SJSA1 (cell line): ENCODE data around the gene EVPLL. TPM values are rescaled to one million over a fixed set of nuclear protein-coding genes. Genes with fewer than 3 reads are reported as not detected.
"Not testable (repeated sequence)": the region's sequence is repeated elsewhere in the genome, so short reads cannot be mapped to it uniquely, and the experiment has no call there.

Source experiments
- DNase-seq, 2 experiments: peaks; one replicate each; pipeline ENCODE4 v3.0.0-alpha.2; 2015 to 2020; ENCODE audit warnings: low spot score in 2 of 2, low read depth in 1 of 2
- H3K27ac ChIP-seq: fragments of 250-450 bp; sonication (Bioruptor Pico); 2 replicates; pipeline ENCODE4 v1.5.1; 2020; ENCODE audit warnings: mild to moderate bottlenecking, moderate library complexity
- H3K27me3 ChIP-seq: fragments of 250-450 bp; sonication (Bioruptor Pico); replicated peaks from 2 replicates; pipeline ENCODE4 v1.5.1; 2020; ENCODE audit warnings: mild to moderate bottlenecking, moderate library complexity
- H3K36me3 ChIP-seq: fragments of 250-450 bp; sonication (Bioruptor Pico); 2 replicates; pipeline ENCODE4 v1.5.1; 2020; ENCODE audit warnings: mild to moderate bottlenecking
- H3K4me1 ChIP-seq: fragments of 250-450 bp; sonication (Bioruptor Pico); replicated peaks from 2 replicates; pipeline ENCODE4 v1.6.1; 2021; ENCODE audit warnings: mild to moderate bottlenecking
- H3K4me3 ChIP-seq: fragments of 250-450 bp; sonication (Bioruptor Pico); 2 replicates; pipeline ENCODE4 v1.5.1; 2020; ENCODE audit warnings: mild to moderate bottlenecking
- H3K9me3 ChIP-seq: fragments of 250-450 bp; sonication (Bioruptor Pico); replicated peaks from 2 replicates; pipeline ENCODE4 v1.5.1; 2020; ENCODE audit warnings: mild to moderate bottlenecking
- total RNA-seq: library from RNA; depleted of rRNA; stranded (reverse); fragments of >200 nt; shearing (Covaris generic); gene quantifications from 2 replicates; pipeline ENCODE4 v1.2.3, GENCODE V29; 2014

EVPLL gene
- total RNA-seq, 1 experiment from 2014 or later: not detected

DNA sequence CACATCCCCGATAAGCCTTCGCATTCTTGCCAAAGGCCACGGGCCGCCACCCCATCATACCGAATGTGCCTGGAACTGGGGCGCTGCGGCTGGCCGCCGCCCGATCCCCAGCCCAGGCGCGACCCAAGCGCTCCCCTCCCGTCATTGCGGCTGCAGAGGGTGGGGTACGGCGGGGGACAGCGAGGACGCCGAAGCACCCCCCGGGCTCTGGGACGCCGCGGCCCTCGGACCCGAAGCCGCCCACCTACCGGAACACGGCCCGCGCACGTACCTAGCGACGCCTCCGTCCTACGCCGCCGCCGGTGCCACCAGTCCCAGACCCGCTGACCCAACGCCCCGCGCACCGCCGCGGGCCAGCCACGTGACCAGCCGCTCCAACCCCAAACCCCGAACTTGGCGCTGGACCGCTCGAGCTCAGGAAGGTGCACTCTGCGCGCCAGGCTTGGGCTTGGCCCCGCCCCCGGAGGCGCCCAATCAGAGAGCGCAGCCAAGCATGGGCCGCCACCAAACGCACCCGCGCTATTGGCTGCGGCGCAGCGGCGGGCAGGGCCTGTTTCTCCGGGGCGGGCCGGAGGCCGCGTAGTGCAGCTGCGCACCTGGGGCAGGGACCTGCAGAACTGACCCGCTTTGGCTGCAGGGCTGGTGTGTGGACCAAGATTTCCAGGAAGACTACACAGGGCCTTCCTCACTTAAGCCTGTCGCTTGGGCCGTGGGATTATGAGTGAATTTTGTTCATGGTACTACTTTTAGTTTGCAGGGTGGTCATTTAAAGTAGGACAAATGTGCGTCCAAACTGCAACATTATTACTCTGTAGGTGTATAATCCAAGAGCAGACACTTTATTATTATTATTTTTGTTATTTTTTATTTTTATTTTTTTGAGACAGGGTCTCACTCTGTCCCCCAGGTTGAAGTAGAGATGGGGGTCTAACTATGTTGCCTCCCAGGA lies 14.2 kb upstream of the EVPLL start, which contains the start of gene SHMT1:
Gene SHMT1, minus strand, starts transcription at position 450 of the 949 bp plus-strand sequence. CDS start 7,569 bp downstream, outside the sequence.
- Histone ChIP-seq H3K27ac (no peak within 1 kb of the TSS), H3K27me3 (no peaks in the 10 kb centered on the region), H3K9me3 (no peaks in the 10 kb centered on the region), H3K4me1 (peaks cover 6% of the 10 kb centered on the region), H3K4me3 (peak within 1 kb of the TSS; percentile 82), H3K36me3 (no peaks in the 10 kb centered on the region; the same call in 1 of the 2 replicates)
- peak; percentile 74 to 85 for DNase-seq

DNA sequence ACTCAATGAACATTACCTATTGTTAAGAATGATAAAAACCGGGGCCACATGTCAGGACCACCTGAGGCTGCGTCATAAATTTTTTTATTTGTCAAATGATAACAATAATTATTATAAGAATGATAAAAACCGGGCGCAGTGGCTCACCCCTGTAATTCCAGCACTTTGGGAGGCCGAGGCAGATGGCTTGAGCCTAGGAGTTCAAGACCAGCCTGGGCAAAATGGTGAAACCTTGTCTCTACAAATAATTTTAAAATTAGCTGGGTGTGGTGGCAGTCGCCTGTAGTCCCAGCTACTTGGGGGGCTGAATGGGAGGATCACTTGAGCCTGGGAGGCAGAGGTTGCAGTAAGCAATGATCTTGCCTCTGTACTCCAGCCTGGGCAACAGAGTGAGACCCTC lies 13.4 kb upstream of the EVPLL start:
- Histone ChIP-seq H3K27me3 (no peaks in the 10 kb centered on the region), H3K27ac (no peak overlapping the region), H3K4me1 (peaks cover 6% of the 10 kb centered on the region), H3K4me3 (no peak overlapping the region), H3K36me3 (no peaks in the 10 kb centered on the region; the same call in 1 of the 2 replicates), H3K9me3 (no peaks in the 10 kb centered on the region)
- no peak for DNase-seq

DNA sequence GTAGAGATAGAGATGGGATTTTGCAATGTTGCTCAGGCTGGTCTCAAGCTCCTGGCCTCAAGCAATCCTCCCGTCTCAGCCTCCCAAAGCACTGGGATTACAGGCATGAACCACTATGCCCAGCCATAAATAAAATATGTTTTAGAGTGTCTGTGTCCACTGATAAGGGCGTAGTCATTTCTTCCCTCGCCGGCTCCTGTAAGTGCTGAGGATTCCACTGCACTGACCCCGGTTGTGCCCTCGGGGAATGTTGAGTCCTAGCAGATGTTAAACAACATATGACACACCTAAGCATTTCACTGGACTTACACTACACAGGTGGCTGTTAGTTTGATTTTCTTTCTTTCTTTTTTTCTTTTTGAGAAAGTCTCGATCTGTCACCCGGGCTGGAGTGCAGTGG lies 8.6 kb upstream of the EVPLL start:
- no peak for DNase-seq

DNA sequence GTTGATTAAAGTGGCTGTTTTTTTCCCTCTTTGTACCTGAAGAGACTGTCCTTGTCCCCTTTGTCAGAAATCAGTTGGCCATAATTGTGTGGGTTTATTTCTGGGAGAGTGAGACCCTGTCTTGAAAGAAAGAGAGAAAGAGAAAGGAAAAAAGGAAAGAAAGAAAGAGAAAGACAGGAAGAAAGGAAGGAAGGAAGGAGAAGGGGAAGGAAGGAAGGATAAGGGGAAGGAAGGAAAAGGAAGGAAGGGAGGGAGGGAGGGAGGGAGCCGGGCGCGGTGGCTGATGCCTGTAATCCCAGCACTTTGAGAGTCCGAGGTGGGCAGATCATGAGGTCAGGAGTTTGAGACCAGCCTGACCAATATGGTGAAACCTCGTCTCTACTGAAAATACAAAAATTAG lies 6.8 kb upstream of the EVPLL start:
- DNase-seq: no peak
- no peaks in the 10 kb centered on the region for H3K36me3 ChIP-seq

More for the DNA sequence above, 8.6 kb upstream of the EVPLL start:
- Histone ChIP-seq H3K9me3 (no peaks in the 10 kb centered on the region), H3K4me3 (no peak overlapping the region), H3K4me1 (peaks cover 6% of the 10 kb centered on the region), H3K27ac (no peak overlapping the region), H3K27me3 (no peaks in the 10 kb centered on the region), H3K36me3 (no peaks in the 10 kb centered on the region)

DNA sequence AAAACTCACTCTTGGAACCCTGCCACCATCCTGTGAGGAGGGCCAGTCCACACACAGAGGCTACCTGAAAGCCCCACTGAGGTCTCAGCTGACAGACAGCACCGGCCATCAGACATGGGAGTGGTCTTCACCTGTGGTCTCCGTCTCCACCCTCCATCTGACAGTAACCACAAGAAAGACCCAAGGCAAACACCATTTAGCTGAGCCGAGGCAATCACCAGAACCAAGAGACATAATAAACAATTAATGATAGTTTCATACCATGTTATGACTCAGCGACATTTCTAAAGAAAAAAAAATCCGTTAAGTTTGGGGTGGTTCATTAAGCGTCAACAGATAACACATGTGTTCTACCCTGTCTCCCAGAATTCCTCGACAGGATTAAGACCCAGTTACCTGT lies 6.1 kb upstream of the EVPLL start:
- H3K4me1 ChIP-seq: peaks cover 6% of the 10 kb centered on the region
- H3K27ac ChIP-seq: no peak overlapping the region
- H3K36me3 ChIP-seq: no peaks in the 10 kb centered on the region
- no peaks in the 10 kb centered on the region for H3K9me3 ChIP-seq
- no peaks in the 10 kb centered on the region for H3K27me3 ChIP-seq
- no peak overlapping the region for H3K4me3 ChIP-seq
- DNase-seq: peak in 1 of 2 experiments; percentile 16

More for the DNA sequence above, 6.8 kb upstream of the EVPLL start:
- Histone ChIP-seq H3K27ac (no peak overlapping the region), H3K27me3 (no peaks in the 10 kb centered on the region), H3K9me3 (no peaks in the 10 kb centered on the region), H3K4me1 (peaks cover 6% of the 10 kb centered on the region), H3K4me3 (no peak overlapping the region)

DNA sequence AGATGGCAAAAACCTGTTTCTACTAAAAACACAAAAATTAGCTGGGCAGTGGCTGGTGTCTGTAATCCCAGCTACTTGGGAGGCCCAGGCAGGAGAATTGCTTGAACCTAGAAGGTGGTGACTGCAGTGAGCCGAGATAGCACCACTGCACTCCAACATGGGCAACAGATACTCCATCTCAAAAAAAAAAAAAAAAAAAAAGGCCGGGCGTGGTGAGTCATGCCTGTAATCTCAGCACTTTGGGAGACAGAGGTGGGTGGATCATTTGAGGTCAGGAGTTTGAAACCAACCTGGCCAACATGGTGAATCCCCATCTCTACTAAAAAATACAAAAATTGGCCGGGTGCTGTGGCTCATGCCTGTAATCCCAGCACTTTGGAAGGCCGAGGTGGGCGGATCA lies 4.4 kb upstream of the EVPLL start:
- not testable (repeated sequence) for DNase-seq, H3K27me3 ChIP-seq, H3K9me3 ChIP-seq, H3K4me3 ChIP-seq, H3K36me3 ChIP-seq, H3K4me1 ChIP-seq, H3K27ac ChIP-seq

DNA sequence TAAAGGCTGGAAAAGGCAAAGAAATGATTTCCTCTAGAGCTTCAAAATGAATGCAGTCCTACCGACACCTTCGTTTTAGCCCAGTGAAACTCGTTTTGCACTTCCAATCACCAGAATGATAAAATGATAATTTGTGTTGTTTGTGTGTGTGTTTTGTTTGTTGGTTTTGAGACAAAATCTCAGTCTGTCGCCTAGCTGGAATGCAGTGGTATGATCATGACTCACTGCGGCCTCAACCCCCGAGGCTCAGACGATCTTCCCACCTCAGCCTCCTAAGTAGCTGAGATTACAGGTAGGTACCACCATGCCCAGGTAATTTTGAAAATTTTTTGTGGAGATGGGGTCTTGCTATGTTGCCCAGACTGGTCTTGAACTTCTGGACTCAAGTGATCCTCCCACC lies 3.4 kb upstream of the EVPLL start:
- Histone ChIP-seq H3K36me3 (no peaks in the 10 kb centered on the region), H3K27me3 (no peaks in the 10 kb centered on the region), H3K9me3 (no peaks in the 10 kb centered on the region), H3K4me3 (no peak overlapping the region), H3K4me1 (peaks cover 6% of the 10 kb centered on the region), H3K27ac (no peak overlapping the region)
- DNase-seq: no peak

DNA sequence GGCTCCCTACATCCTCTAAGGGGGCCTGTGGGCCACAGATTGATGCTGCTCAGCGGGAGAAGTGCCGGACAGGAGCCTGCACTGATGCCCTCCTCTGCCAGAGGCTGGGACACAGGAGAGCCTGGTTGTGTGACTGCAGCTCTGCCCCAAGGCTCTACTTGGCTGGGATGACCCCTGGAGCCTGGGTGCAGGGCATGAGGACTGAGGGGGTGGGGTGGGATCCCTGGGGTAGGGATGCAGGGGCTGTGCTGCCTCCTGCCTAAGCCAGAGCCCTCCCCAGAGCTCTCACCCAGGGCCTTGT lies 577 bp downstream of the EVPLL start:
- no peak for DNase-seq
- H3K4me1 ChIP-seq: no peaks in the 10 kb centered on the region
- no peak overlapping the region for H3K27ac ChIP-seq
- H3K9me3 ChIP-seq: no peaks in the 10 kb centered on the region
- H3K36me3 ChIP-seq: no peaks in the 10 kb centered on the region
- no peaks in the 10 kb centered on the region for H3K27me3 ChIP-seq
- H3K4me3 ChIP-seq: no peak overlapping the region

DNA sequence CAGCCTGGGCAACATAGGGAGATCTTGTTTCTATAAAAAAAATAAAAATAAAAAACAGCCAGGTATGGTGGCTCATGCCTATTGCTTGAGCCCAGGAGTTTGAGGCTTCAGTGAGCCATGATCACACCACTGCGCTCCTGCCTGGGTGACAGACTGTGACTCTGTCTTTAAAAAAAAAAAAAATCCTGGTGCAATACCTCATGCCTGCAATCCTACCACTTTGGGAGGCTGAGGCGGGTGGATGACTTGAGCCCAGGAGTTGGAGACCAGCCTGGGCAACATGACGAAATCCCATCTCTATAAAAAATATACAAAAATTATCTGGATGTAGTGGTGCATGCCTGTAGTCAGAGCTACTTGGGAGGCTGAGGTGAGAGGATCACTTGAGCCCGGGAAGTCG lies 1.0 kb downstream of the EVPLL start:
- not testable (repeated sequence) for H3K4me3 ChIP-seq, H3K9me3 ChIP-seq, H3K27me3 ChIP-seq, H3K36me3 ChIP-seq, H3K4me1 ChIP-seq, DNase-seq, H3K27ac ChIP-seq

DNA sequence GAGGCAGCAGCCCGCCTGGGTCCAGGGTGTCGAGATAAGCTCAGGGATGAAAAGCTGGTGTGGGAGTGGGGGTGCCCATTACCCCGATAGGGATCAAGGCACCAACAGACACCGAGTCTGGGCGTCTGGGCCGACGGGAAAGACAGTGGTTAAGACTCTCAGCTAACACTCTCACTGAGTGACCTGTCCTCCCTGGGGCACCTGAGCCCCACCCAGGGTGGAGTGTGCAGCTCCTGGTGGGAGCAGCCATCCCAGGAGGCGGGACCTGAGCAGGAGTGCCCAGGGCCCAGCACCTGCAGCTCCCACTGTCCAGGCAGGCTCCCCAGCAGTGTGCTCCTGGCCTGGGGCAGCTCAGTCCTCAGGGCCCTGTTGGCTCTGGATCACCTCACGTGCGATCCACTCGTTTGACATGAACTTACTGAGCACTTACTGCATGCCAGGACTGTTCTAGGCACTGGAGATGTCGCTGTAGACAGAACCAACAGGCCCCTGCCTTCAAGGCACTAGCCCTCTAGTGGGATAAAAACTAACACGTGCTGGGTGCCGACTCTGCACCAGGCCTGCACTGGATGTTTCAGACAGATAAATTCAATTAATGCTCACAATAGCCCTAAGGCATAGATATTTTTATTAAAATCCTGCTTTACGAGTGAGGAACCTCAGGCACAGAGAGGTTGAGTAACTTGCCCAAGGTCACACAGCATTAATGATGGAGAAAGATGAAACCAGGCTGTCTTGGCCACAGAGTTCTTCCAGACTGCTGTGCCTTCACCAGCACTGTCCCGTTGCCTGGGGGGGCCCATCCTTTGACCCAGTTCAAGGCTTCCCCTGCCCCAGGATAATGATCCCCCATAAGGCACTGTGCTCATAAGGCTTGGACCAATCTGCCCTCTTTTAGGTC lies 1.9 kb downstream of the EVPLL start:
- Histone ChIP-seq H3K27me3 (no peaks in the 10 kb centered on the region), H3K27ac (no peak overlapping the region), H3K36me3 (no peaks in the 10 kb centered on the region), H3K4me1 (no peaks in the 10 kb centered on the region), H3K9me3 (no peaks in the 10 kb centered on the region), H3K4me3 (no peak overlapping the region)
- no peak for DNase-seq

DNA sequence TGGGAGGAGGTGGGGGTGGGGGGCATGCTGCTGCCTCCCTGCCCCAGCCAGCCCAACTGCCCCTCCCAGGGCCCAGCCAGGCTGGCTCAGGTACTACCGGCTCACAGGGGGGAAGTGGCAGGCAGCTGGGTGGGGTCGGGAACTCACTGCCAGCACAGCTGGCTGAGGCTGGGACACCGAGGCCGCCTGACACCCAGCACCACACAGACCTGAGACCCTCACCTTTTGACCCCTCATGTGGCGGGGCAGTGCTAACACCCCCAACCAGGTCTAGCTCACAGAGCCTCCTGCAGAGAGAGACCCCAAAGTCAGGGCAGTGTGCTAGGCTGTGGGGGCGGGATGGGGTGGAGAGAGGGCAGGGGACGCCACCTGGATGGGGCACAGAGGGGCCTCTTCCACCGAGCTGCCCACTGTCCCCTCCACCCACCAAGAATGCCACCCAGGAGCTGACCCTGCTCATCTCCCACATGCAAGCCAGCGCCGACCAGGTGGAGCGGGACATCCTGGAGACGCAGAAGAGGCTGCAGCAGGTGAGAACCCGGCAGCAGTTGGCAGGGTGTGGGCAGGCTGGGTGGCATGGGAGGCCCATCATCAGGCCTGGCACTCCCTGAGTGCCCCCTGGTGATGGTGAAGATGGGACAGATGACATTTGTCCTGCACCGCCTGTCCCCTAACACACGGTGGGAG lies 3.0 kb downstream of the EVPLL start:
- Histone ChIP-seq H3K27me3 (no peaks in the 10 kb centered on the region), H3K4me3 (no peak overlapping the region), H3K27ac (no peak overlapping the region), H3K36me3 (no peaks in the 10 kb centered on the region), H3K9me3 (no peaks in the 10 kb centered on the region), H3K4me1 (no peaks in the 10 kb centered on the region)
- DNase-seq: no peak

DNA sequence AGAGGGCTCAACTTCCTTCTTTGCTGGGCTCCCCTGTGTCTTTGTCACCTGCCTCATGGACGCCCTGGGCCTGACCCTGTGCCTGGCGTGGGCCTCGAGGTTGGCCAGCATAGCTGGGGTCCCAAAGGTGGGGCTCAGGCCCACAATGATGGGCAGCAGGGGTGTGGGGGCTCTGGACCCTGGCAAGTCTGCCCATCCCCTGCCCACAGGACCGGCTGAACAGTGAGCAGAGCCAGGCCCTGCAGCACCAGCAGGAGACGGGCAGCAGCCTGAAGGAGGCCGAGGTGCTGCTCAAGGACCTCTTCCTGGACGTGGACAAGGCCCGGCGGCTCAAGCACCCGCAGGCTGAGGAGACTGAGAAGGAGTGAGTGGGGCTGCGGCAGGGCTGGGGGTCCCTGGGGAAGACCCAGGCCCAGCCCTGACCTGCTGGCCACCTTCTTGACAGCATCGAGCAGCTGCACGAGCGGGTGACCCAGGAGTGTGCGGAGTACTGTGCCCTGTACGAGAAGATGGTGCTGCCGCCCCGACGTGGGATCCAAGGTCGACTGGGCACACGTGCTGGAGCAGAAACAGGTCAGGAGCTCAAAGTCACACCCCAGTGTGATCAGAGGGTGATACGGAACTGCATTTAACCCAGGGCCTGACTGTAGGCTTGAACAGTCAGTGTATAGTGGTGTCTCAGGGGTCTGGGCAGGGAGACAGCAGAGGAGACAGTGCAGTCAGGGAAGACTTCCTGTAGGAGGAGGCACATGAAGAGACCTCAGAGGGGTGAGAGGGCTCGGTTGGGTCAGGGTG lies 3.8 kb downstream of the EVPLL start:
- Histone ChIP-seq H3K27me3 (no peaks in the 10 kb centered on the region), H3K36me3 (no peaks in the 10 kb centered on the region), H3K4me1 (no peaks in the 10 kb centered on the region), H3K4me3 (no peak overlapping the region), H3K27ac (no peak overlapping the region), H3K9me3 (no peaks in the 10 kb centered on the region)
- DNase-seq: no peak

DNA sequence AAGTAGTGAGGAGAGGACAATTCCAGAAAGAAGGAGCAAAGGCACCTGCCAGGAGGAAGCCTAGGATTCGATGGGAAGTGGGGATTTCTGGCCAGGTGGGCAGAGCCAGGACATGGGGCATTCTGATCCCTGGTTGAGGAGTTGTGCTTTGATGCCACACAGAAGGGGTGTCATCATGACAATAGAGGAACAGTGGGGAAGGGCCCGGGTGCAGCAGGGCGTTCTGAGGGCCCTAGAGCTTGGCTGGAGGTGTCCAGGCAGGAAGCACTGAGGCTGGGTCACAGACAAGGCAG lies 4.3 kb downstream of the EVPLL start:
- Histone ChIP-seq H3K4me1 (no peaks in the 10 kb centered on the region), H3K27ac (no peak overlapping the region), H3K9me3 (no peaks in the 10 kb centered on the region), H3K4me3 (no peak overlapping the region), H3K36me3 (no peaks in the 10 kb centered on the region), H3K27me3 (no peaks in the 10 kb centered on the region)
- no peak for DNase-seq
